Pancreas (tissue), 10 donors: Measurements from ENCODE around the gene CINP. TPM values are rescaled to one million over a fixed set of nuclear protein-coding genes. Genes with fewer than 3 reads are reported as not detected.
A peak's percentile ranks its signal among the peaks of the same experiment; 100 is the strongest.
"Not testable (repeated sequence)": the region's sequence is repeated elsewhere in the genome, so short reads cannot be mapped to it uniquely, and the experiment has no call there.

Experiments used
- ATAC-seq, 4 donors: fragments of 200-7000 bp; cut with Tn5 transposase; one replicate each; pipeline versions ENCODE4 v1.8.0 to v1.9.1; 2020; ENCODE audit warnings: mild to moderate bottlenecking in 4 of 4, moderate library complexity in 4 of 4
- DNase-seq, 6 donors: peaks; one replicate each; pipeline ENCODE4 v3.0.0-alpha.2; 2020
- FAIRE-seq: peaks from 2 replicates; lab custom pipeline; 2012; peaks lifted over from hg19 to GRCh38; lab: Jason Lieb, UNC
- H3K27ac ChIP-seq, 4 donors: fragments of 200-600 bp; sonication (generic); 1 replicate in 3 of 4; 2 replicates in 1 of 4; pipeline versions ENCODE4 v1.5.0 to v1.8.0; 2020
- H3K27me3 ChIP-seq, 4 donors: fragments of 200-600 bp; one replicate each; pipeline ENCODE4 v1.8.0; 2021
- H3K36me3 ChIP-seq, 3 donors: fragments of 200-600 bp; sonication (generic) in 1 of 3; one replicate each; pipeline versions ENCODE4 v1.5.0 to v1.8.0; 2020 to 2021
- H3K4me1 ChIP-seq, 3 donors: fragments of 200-600 bp; one replicate each; pipeline ENCODE4 v1.8.0; 2021
- H3K4me3 ChIP-seq, 4 donors: fragments of 200-600 bp; sonication (generic) in 2 of 4; one replicate each; pipeline versions ENCODE4 v1.5.0 to v1.8.0; 2020 to 2021
- H3K9me3 ChIP-seq, 4 donors: fragments of 200-600 bp; one replicate each; pipeline ENCODE4 v1.8.0; 2021
- CTCF ChIP-seq, 4 donors: fragments of 200-600 bp; sonication (generic) in 3 of 4; IDR thresholded peaks; one replicate each; pipeline versions ENCODE4 v1.5.0 to v1.8.0; 2021; ENCODE audit warnings: antibody characterized with exemption in 4 of 4
- WGBS, 2 donors: extraction: QIAGEN DNeasy Blood & Tissue Kit; methylation state at CpG; one replicate each; pipeline ENCODE4 v1.1.7; 2013; 5-methylcytosine and 5-hydroxymethylcytosine counted together
- intact Hi-C, 3 donors: fragments of 100-400 bp; cut with DNase I; formaldehyde crosslinking; loops; one replicate each; pipeline versions ENCODE4 v1.11.1 to v1.14.2; 2022
- polyA plus RNA-seq, 2 donors: library from polyadenylated mRNA; stranded (reverse); fragments of 200-250 nt; gene quantifications; one replicate each; pipeline ENCODE4 v1.2.3, GENCODE V29; 2013
- total RNA-seq, 6 donors: library from RNA; stranded (reverse); fragmentation: NEBNext Ultra II Directional in 4 of 6; extraction: Animal tissue kit (Norgen Biotek cat#: 25700) in 4 of 6; gene quantifications; one replicate each; pipeline versions ENCODE4 v1.2.1 to v1.2.4, GENCODE V29; 2021 to 2023
- donor health status: healthy with polysubstance abuse.
- donor health status: DM: no; HTN: no; CAD: no; lungs with moderate emphysema.
- donor health status: DM: no; HTN: no; CAD: no.
- donor health status: control.
- donor health status: control.
- donor health status: Bipolar disorder and iron deficiency.
- donor health status: DM: yes; HTN: yes; CAD: no.
- donor health status: DM: no; HTN: no; CAD: no.
- donor health status: DM: no; HTN: no; CAD: no.
- donor health status: DM: yes; HTN: yes; CAD: no.

CINP gene
- total and polyA plus RNA-seq, 8 donors, result 19.5 to 26.4 (median 24.9) TPM

DNA sequence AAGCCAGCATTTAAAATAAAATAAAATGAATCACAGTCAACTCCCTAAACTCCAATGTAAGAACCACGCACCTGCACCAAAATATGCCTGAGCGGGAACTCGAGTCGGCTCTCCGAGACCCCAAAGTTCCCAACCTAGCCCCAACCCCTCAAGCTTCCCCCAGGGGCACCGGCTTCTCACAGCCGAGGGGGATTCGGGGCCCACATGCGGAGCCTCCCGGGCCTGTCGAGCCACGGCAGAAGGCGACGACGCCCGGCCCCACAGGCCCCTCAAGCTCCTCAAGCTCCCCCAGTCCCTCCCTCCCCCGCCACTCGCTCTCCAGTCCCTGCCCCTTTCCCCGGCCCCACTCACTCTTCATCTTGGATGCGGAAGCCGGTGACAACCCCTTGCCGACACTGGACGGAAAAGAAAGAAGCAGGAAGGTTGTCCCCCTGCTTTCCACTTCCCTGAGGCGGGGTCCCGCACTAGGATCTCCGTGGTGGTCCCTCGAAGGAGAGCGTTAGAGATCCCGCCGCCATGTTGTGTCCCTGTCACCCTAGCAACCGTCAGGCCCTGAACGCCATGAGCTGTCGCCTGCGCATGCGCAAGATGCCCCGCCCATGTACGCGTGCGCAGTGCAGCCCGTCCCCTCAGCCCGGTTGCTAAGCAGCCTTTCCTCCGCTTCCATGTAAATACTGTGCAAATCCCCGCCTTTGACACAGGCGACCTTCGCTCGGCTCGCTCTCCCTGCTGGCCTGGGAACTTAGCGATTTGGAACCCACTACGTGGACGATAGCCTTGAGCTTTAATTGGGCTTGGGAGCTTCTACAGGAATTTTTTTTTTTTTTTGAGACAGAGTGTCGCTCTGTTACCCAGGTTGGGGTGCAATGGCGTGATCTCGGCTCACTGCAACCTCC lies 57.8 kb downstream of the CINP start, which contains the start of gene MOK:
TSS of gene MOK (minus strand) at position 554 of the 896 bp plus-strand sequence. CDS start at position 358, 196 bp downstream.
- TF ChIP-seq CTCF (IDR thresholded peaks at IDR 0.05), result no peak
- Histone ChIP-seq H3K27me3 (no peaks in the 10 kb centered on the region), H3K4me3 (peak within 1 kb of the TSS; percentile 62 to 88 (median 68)), H3K36me3 (no peaks in the 10 kb centered on the region), H3K27ac (peak within 1 kb of the TSS; percentile 83 to 92 (median 88)), H3K4me1 (peaks cover 0 to 8% (median 4%) of the 10 kb centered on the region in 3 donors), H3K9me3 (no peaks in the 10 kb centered on the region)
- peak; percentile 97 to 99 (median 98) for ATAC-seq
- 0 to 1% methylated on average over 48 to 53 of the region's 53 CpGs for WGBS, 2 donors
- DNase-seq, result peak; percentile 94 to 100 (median 98)
- FAIRE-seq, result no peak
- intact Hi-C loops, result no loop called here

DNA sequence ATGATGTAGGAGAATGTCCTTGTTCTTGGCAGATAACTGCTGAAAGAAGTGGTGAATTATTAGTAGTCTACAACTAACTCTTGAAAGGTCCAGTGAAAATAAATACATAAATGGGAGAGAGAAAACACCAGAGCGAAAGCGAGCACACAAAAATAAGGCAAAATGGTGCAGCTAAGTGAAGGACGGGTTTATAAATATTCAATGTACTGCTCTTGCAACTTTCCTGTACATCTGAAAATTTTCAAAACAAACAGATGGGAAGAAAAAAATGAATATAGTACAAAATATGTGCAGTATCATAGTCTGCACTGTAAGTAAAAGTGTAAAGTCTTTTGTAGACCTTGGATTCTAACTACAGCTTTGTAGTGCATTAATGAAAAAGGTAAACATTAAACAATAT lies 59.0 kb downstream of the CINP start:
- WGBS, 2 donors, result 82 to 90% methylated on average over 3 of the region's 3 CpGs
- ATAC-seq, result no peak

DNA sequence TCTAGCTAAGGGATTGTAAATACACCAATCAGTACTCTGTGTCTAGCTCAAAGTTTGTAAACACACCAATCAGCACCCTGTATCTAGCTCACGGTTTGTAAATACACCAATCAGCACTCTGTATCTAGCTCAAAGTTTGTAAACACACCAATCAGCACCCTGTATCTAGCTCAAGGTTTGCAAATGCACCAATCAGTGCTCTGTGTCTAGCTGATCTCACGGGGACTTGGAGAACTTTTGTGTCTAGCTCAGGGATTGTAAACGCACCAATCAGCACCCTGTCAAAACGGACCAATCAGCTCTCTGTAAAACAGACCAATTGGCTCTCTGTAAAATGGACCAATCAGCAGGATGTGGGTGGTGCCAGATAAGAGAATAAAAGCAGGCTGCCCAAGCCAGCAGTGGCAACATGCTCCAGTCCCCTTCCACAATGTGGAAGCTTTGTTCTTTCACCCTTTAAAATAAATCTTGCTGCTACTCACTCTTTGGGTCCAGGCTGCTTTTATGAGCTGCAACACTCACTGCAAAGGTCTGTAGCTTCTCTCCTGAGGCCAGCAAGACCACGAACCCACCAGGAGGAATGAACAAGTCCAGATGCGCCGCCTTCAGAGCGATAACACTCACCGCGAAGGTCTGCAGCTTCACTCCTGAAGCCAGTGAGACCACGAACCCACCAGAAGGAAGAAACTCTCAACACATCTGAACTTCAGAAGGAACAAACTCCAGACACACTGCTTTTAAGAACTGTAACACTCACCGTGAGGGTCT lies 64.2 kb downstream of the CINP start:
- FAIRE-seq, H3K4me1 ChIP-seq, ATAC-seq, intact Hi-C loops, H3K9me3 ChIP-seq, DNase-seq, H3K4me3 ChIP-seq, H3K36me3 ChIP-seq, H3K27me3 ChIP-seq, H3K27ac ChIP-seq: not testable (repeated sequence)
- 89 to 91% methylated on average over 12 of the region's 12 CpGs for WGBS, 2 donors

More for the DNA sequence above, 59.0 kb downstream of the CINP start:
- intact Hi-C loops, result no loop called here
- H3K27me3 ChIP-seq, result no peaks in the 10 kb centered on the region
- no peaks in the 10 kb centered on the region for H3K36me3 ChIP-seq
- no peak for TF ChIP-seq CTCF (IDR thresholded peaks at IDR 0.05)
- H3K9me3 ChIP-seq, result no peaks in the 10 kb centered on the region
- DNase-seq (no peak), FAIRE-seq (no peak)
- H3K27ac ChIP-seq, result no peak overlapping the region
- H3K4me3 ChIP-seq, result no peak overlapping the region
- H3K4me1 ChIP-seq, result peaks cover 0 to 8% (median 4%) of the 10 kb centered on the region in 3 donors

Other genes with a start within 250 kb of the CINP start
- gene WDR20, start 223.0 kb downstream of the CINP start, total RNA-seq, result 10 to 100 TPM; 11.7 to 19.5 (median 14.9) TPM
- 10 to 100 TPM in 1 of 2 donors, 1 to 10 TPM in 1; 7.4 to 10.6 TPM for gene WDR20, start 223.0 kb downstream of the CINP start, polyA plus RNA-seq
- gene MOK, start 57.7 kb downstream of the CINP start, total RNA-seq, result 10 to 100 TPM in 2 of 6 donors, 1 to 10 TPM in 4; 7.7 to 10.7 (median 8.6) TPM
- 10 to 100 TPM; 24.9 to 35.9 TPM for gene MOK, start 57.7 kb downstream of the CINP start, polyA plus RNA-seq
- 1 to 10 TPM; 5.9 to 8.3 (median 6.8) TPM for gene ZNF839, start 43.1 kb downstream of the CINP start, total RNA-seq
- 10 to 100 TPM; 16.3 to 24.9 TPM for gene ZNF839, start 43.1 kb downstream of the CINP start, polyA plus RNA-seq
- 10 to 100 TPM in 4 of 6 donors, 1 to 10 TPM in 2; 7.9 to 18.2 (median 11.0) TPM for gene TECPR2, start 51 bp upstream of the CINP start, total RNA-seq
- gene TECPR2, start 51 bp upstream of the CINP start, polyA plus RNA-seq, result 10 to 100 TPM in 1 of 2 donors, 1 to 10 TPM in 1; 3.3 to 10.2 TPM
- 10 to 100 TPM in 1 of 6 donors, 1 to 10 TPM in 5; 7.6 to 14.4 (median 9.4) TPM for gene ANKRD9, start 146.9 kb upstream of the CINP start, total RNA-seq
- 1 to 10 TPM; 5.4 to 7.1 TPM for gene ANKRD9, start 146.9 kb upstream of the CINP start, polyA plus RNA-seq
- gene RCOR1, start 229.8 kb upstream of the CINP start, total RNA-seq, result 10 to 100 TPM in 1 of 6 donors, 1 to 10 TPM in 5; 4.4 to 13.5 (median 6.8) TPM
- gene RCOR1, start 229.8 kb upstream of the CINP start, polyA plus RNA-seq, result 1 to 10 TPM; 2.8 to 7.2 TPM